Activated naive CD8-positive, alpha-beta T cell treated with anti-CD3 and anti-CD28 coated beads, Interleukin-2, amount 50 U/mL, for 16 hours (primary cell): ENCODE results near the gene ARPC5.

Source experiments
- DNase-seq: peaks from one replicate; pipeline ENCODE4 v3.0.0-alpha.2; 2020; ENCODE audit warnings: low read depth, low spot score

The ARPC5 gene

GRCh38 chr1:183611021-183611420 lies 24.6 kb downstream of the ARPC5 start:
- no peak for DNase-seq

- no peak for DNase-seq
These were observed 25.7 kb downstream of the ARPC5 start for GRCh38 chr1:183609759-183610452.

- no peak for DNase-seq
These were observed 26.3 kb downstream of the ARPC5 start for GRCh38 chr1:183609313-183609712.

GRCh38 chr1:183607322-183607980 lies 28.1 kb downstream of the ARPC5 start:
- no peak for DNase-seq

GRCh38 chr1:183605904-183606303 lies 29.7 kb downstream of the ARPC5 start:
- no peak for DNase-seq

- no peak for DNase-seq
These were observed 30.8 kb downstream of the ARPC5 start for GRCh38 chr1:183604815-183605214.

- no peak for DNase-seq
These were observed 31.4 kb downstream of the ARPC5 start for GRCh38 chr1:183604038-183604808.

GRCh38 chr1:183602510-183602909 lies 33.1 kb downstream of the ARPC5 start:
- no peak for DNase-seq

- no peak for DNase-seq
These were observed 34.9 kb downstream of the ARPC5 start for GRCh38 chr1:183600634-183601033.

- DNase-seq: no peak
These were observed 35.4 kb downstream of the ARPC5 start for GRCh38 chr1:183600136-183600535.

- no peak for DNase-seq
These were observed 37.2 kb downstream of the ARPC5 start for GRCh38 chr1:183598386-183598785.

- DNase-seq: no peak
These were observed 37.8 kb downstream of the ARPC5 start for GRCh38 chr1:183597656-183598347.

GRCh38 chr1:183596500-183596899 lies 39.1 kb downstream of the ARPC5 start:
- DNase-seq: no peak

GRCh38 chr1:183595537-183595936 lies 40.0 kb downstream of the ARPC5 start:
- no peak for DNase-seq

GRCh38 chr1:183593356-183593755 lies 42.2 kb downstream of the ARPC5 start:
- no peak for DNase-seq

GRCh38 chr1:183592733-183593132 lies 42.9 kb downstream of the ARPC5 start:
- DNase-seq: no peak

- DNase-seq: no peak
These were observed 45.1 kb downstream of the ARPC5 start, which contains the start of gene NCF2 for GRCh38 chr1:183590244-183591191. Gene NCF2, minus strand, starts transcription at chr1:183590459. Its CDS starts 130 bp downstream, at chr1:183590329.

- DNase-seq: no peak
These were observed 45.7 kb downstream of the ARPC5 start for GRCh38 chr1:183589874-183590243.

GRCh38 chr1:183589384-183589783 lies 46.2 kb downstream of the ARPC5 start:
- no peak for DNase-seq

- DNase-seq: no peak
These were observed 46.8 kb downstream of the ARPC5 start for GRCh38 chr1:183588827-183589226.

- DNase-seq: no peak
These were observed 48.7 kb downstream of the ARPC5 start for GRCh38 chr1:183586926-183587325.
